Prostate gland (tissue), 2 donors: ENCODE results near the gene TMEM150C.

ENCODE experiments used
- POLR2A ChIP-seq: fragments of 450-650 bp; IDR thresholded peaks from one replicate; pipeline ENCODE4 v1.6.1; 2016; ENCODE audit warnings: antibody characterized with exemption, mild to moderate bottlenecking
- POLR2AphosphoS5 ChIP-seq: sonication (generic); formaldehyde crosslinking; IDR thresholded peaks from one replicate; pipeline ENCODE4 v1.6.1; 2017; ENCODE audit warnings: antibody characterized with exemption
- TF ChIP-seq, protein P1 (sequence below), 4 experiments: fragments of 200-600 bp in 2 of 4; fragments of 450-650 bp in 2 of 4; sonication (generic) in 2 of 4; IDR thresholded peaks; 1 replicate in 3 of 4; 2 replicates in 1 of 4; pipeline ENCODE4 v1.5.1; 2016 to 2019; ENCODE audit warnings: antibody characterized with exemption in 4 of 4, mild to moderate bottlenecking in 2 of 4, moderate library complexity in 2 of 4

DNA sequence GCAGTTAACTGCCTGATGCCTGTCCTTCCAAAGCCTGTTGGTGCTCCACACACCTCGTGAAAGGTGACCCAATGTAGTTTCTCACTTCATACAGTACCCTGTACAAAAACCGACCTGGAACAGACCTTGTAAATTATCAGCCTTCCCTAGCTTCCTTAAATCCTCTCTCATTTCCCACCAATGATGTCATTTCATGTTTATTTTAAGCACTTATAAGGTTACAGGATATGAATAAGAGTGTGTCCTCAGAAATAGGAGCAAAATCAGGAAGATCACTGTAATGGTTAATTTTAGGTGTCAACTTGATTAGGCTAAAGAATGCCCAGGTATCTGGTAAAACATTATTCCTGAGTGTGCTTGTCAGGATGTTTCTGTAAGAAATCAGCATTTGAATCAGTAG is 44.7 kb downstream of the TMEM150C start:
- TF ChIP-seq, protein P1, sequence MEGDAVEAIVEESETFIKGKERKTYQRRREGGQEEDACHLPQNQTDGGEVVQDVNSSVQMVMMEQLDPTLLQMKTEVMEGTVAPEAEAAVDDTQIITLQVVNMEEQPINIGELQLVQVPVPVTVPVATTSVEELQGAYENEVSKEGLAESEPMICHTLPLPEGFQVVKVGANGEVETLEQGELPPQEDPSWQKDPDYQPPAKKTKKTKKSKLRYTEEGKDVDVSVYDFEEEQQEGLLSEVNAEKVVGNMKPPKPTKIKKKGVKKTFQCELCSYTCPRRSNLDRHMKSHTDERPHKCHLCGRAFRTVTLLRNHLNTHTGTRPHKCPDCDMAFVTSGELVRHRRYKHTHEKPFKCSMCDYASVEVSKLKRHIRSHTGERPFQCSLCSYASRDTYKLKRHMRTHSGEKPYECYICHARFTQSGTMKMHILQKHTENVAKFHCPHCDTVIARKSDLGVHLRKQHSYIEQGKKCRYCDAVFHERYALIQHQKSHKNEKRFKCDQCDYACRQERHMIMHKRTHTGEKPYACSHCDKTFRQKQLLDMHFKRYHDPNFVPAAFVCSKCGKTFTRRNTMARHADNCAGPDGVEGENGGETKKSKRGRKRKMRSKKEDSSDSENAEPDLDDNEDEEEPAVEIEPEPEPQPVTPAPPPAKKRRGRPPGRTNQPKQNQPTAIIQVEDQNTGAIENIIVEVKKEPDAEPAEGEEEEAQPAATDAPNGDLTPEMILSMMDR (IDR thresholded peaks at IDR 0.05) = no peak
- TF ChIP-seq POLR2AphosphoS5 (no peak), POLR2A (no peak)
